NT2/D1 (cell line): ENCODE results near the gene TCF21.

Source experiments
- DNase-seq: peaks from one replicate; pipeline ENCODE4 v3.0.0-alpha.2; 2011; ENCODE audit warnings: low read depth, low spot score
- H3K27me3 ChIP-seq: 2 replicates; pipeline ENCODE4 v1.6.0; 2011; ENCODE audit warnings: mild to moderate bottlenecking; ENCODE audit not compliant: insufficient read length, insufficient read depth
- H3K36me3 ChIP-seq: 2 replicates; pipeline ENCODE4 v1.6.1; 2011; ENCODE audit warnings: mild to moderate bottlenecking, low read length, mixed read lengths; ENCODE audit not compliant: insufficient read depth, insufficient read length
- H3K4me1 ChIP-seq: 2 replicates; pipeline ENCODE4 v1.5.1; 2011; ENCODE audit not compliant: insufficient read depth, insufficient read length
- H3K4me3 ChIP-seq: 2 replicates; pipeline ENCODE4 v1.5.1; 2011; ENCODE audit warnings: low read depth; ENCODE audit not compliant: insufficient read length
- H3K9ac ChIP-seq: 2 replicates; pipeline ENCODE4 v1.6.0; 2011; ENCODE audit warnings: low read depth; ENCODE audit not compliant: insufficient read length
- H3K9me3 ChIP-seq: 2 replicates; pipeline ENCODE4 v1.5.1; 2011; ENCODE audit warnings: mild to moderate bottlenecking, low read length; ENCODE audit not compliant: insufficient read depth
- SUZ12 ChIP-seq: IDR thresholded peaks from 2 replicates; pipeline ENCODE4 v1.6.1; 2011; ENCODE audit not compliant: insufficient read length, insufficient read depth; ENCODE audit errors: extremely low read depth
- YY1 ChIP-seq: IDR thresholded peaks from 2 replicates; pipeline ENCODE4 v1.6.1; 2011; ENCODE audit not compliant: insufficient read length, insufficient read depth
- ZNF274 ChIP-seq: IDR thresholded peaks from 2 replicates; pipeline ENCODE4 v1.6.1; 2011; ENCODE audit warnings: mild to moderate bottlenecking, low read depth, low read length

The TCF21 gene

GRCh38 chr6:133888929-133889556 is at the start of gene TCF21:
Gene TCF21 (plus strand): TSS chr6:133889113. CDS start chr6:133889398, 285 bp downstream.
- Histone ChIP-seq H3K36me3 (no peaks in the 10 kb centered on the region), H3K4me3 (peak within 1 kb of the TSS; percentile 67), H3K9me3 (no peaks in the 10 kb centered on the region), H3K4me1 (no peaks in the 10 kb centered on the region), H3K27me3 (peaks cover 68% of the 10 kb centered on the region), H3K9ac (peak within 1 kb of the TSS; percentile 52)
- DNase-seq = no peak
- no peak for TF ChIP-seq YY1
- no peak for TF ChIP-seq SUZ12
- TF ChIP-seq ZNF274 = no peak

DNA sequence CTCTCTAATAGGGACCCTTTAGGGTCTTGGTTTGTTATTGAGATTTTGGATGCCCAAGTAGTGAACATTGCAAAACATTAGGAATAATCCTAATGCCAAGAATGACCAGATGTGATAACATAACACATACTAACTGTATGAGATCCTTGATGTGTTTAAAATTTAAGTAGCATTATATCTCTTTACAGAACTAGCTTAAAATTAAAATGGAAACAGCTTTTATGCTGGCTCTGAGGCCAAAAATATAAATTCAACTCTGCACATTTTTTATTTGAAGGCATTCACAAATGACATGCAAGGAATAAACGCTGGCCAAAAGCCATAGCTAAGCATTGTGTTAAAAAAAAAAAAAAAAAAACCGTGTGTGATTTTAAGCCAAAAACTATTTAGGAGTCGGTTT is 47.7 kb upstream of the TCF21 start:
- TF ChIP-seq YY1 (no peak), ZNF274 (no peak), SUZ12 (no peak)
- H3K36me3 ChIP-seq = no peaks in the 10 kb centered on the region
- no peaks in the 10 kb centered on the region; the same call in 1 of the 2 replicates for H3K9me3 ChIP-seq

DNA sequence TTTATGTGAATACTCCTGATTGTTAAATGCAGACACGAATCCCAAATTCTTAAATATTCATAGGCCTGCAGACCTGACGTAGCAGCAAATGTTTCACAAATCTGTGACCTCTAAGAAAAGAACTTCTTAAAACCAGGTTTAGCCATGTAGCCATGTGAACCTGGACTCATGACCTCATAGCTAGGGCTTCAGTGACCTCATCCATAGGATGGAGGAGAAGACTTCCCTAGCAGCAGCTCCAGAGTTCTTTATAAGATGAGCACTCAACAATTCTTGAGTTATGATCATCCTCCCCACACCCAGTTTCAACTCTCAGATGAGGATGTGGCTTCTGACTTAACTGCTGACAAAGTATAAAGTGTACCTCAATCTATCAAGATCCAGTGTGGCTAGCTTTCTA is 45.8 kb upstream of the TCF21 start:
- no peak for DNase-seq
- no peak overlapping the region for H3K9ac ChIP-seq
- TF ChIP-seq ZNF274 (no peak), SUZ12 (no peak), YY1 (no peak)
- H3K4me1 ChIP-seq = no peaks in the 10 kb centered on the region
- H3K9me3 ChIP-seq = no peaks in the 10 kb centered on the region; the same call in 1 of the 2 replicates
- no peaks in the 10 kb centered on the region for H3K27me3 ChIP-seq
- H3K36me3 ChIP-seq = no peaks in the 10 kb centered on the region
- no peak overlapping the region for H3K4me3 ChIP-seq

More for the DNA sequence above, 47.7 kb upstream of the TCF21 start:
- H3K4me3 ChIP-seq = no peak overlapping the region
- no peak overlapping the region for H3K9ac ChIP-seq
- H3K4me1 ChIP-seq = no peaks in the 10 kb centered on the region
- DNase-seq = no peak
- H3K27me3 ChIP-seq = no peaks in the 10 kb centered on the region

DNA sequence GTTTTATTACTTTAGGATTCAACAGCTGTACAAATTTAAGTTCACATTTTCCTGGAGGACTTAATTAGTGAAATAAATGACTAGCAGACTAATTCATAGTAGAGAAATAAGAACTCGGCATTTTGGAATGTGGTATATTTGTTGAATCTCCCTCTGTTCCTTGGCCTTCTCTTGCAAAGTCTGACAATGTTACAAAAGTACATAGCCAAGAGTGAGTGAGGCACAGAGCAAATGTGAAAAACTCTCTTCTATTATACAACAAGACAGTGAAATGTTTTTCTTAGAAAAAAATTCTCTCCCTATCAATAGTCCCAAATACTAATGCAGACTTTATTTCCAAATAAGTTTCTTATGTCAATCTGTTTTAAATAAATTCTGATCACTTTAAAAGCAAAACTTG is 44.2 kb upstream of the TCF21 start:
- Histone ChIP-seq H3K9me3 (no peaks in the 10 kb centered on the region), H3K4me3 (no peak overlapping the region), H3K9ac (no peak overlapping the region), H3K4me1 (no peaks in the 10 kb centered on the region), H3K27me3 (no peaks in the 10 kb centered on the region), H3K36me3 (no peaks in the 10 kb centered on the region)
- DNase-seq = no peak
- TF ChIP-seq ZNF274 = no peak
- no peak for TF ChIP-seq SUZ12
- no peak for TF ChIP-seq YY1

DNA sequence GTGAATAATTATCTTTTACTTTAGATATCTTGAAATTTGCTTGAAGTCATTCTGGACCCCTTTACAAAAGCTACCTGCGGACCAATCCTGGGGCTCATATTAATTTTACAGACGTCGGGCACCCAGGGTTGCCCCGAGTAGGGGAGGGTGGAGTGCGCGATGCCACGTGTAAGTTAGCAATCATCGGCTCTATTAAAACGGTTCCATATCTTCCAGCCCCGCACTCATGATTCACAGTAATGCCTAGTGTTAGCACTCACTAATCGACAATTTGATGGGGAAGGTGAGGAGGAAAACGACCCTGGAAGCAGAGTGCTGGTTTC is 34.9 kb upstream of the TCF21 start:
- no peaks in the 10 kb centered on the region for H3K9me3 ChIP-seq
- H3K4me3 ChIP-seq = peak overlapping the region; percentile 28
- peaks cover 41% of the 10 kb centered on the region for H3K27me3 ChIP-seq
- TF ChIP-seq YY1 = no peak
- no peak for DNase-seq
- no peak overlapping the region for H3K9ac ChIP-seq
- H3K36me3 ChIP-seq = no peaks in the 10 kb centered on the region
- H3K4me1 ChIP-seq = no peaks in the 10 kb centered on the region

DNA sequence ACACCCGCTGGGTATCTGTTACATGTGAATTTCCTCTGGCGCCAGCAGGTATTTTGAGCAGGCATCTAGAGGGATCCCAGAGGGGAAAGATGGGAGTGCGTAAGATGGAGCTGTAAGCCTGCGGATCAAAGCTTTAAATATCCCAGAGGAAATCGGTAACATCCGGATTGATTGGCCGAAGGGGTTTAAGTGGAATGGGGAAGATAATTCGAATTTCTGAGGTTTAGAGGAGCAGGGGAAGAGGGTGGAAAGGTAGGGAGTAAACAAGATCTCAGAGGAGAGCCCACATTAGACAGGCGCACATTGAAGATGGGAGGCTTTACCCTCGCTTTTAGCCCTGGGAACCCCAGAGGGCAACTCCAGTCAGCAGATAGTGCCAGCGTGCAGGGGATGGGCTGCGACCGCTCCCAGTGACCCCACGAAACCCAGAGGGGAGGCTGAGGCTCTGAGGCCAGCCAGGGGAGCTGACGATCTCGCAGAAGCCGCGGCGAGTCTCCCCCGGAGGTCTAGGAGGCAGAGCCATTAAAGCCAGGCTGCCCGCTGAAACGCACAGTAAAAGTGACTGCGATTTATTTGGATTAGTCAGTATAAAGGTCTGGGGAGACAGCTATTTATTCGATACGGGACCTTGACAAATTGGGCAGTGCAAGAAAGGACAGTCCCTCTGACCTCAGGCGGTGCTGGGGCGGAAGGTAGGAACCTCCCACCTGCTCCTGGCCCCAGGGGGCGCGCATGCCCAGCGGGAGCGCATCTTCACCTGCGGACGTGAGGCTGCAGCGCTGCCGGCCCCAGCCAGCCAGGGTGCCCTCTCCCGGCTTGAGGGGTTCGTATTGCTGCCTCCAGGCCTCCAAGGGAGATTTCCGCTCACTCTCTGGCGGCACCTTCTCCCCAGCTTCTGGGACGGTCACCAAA is 34.3 kb upstream of the TCF21 start:
- no peaks in the 10 kb centered on the region for H3K9me3 ChIP-seq
- H3K27me3 ChIP-seq = peaks cover 41% of the 10 kb centered on the region
- no peak for DNase-seq
- peak overlapping the region; percentile 50 for H3K9ac ChIP-seq
- H3K4me1 ChIP-seq = no peaks in the 10 kb centered on the region
- peak overlapping the region; percentile 72 for H3K4me3 ChIP-seq
- H3K36me3 ChIP-seq = no peaks in the 10 kb centered on the region
- TF ChIP-seq SUZ12 = no peak

DNA sequence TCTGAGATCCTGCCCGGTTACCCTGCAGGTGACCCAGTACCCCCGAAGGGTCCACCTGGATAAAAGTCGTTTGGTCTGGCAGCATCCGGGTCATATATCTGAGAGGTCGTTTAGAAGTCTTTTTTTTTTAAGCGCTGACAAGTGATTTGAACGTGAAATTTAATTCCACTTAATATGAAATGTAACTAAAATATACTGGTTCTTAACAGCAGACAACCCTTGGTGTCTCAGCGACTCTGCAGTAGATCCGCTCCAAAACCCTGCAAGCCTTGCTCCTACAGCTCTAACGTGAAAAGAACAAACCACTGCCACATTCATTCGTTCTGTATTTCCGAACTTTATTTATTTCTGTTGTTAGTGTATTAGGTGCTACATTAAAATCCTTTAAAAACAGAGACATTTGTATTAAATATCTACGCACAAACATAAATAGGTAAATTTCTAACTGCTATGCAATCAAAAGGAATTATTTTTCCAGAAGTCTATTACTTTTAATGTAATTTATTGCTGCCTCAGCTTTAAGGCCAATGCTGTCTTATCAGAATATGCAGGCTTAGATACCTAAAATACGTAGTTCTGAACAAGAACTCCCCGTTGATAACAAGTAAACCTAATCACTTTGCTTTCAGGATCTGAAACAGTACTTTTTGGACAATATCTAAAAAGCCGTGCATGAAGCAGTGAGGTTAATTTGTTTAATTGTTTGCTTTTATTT is 33.5 kb upstream of the TCF21 start:
- Histone ChIP-seq H3K4me1 (no peaks in the 10 kb centered on the region), H3K9ac (peak overlapping the region; percentile 50), H3K36me3 (no peaks in the 10 kb centered on the region), H3K4me3 (peak overlapping the region; percentile 72), H3K9me3 (no peaks in the 10 kb centered on the region), H3K27me3 (peaks cover 41% of the 10 kb centered on the region)
- TF ChIP-seq SUZ12 = no peak
- DNase-seq = no peak
